MM.1S (cell line): ENCODE results near the gene ZDHHC7.

Experiments used
- DNase-seq: peaks from one replicate; pipeline ENCODE4 v3.0.0-alpha.2; 2015
- H2AFZ ChIP-seq: fragments of 300-600 bp; sonication (generic); 2 replicates; pipeline ENCODE4 v1.6.0; 2016; ENCODE audit warnings: antibody characterized with exemption, low read length
- H3F3A ChIP-seq: fragments of 300-600 bp; sonication (generic); 2 replicates; pipeline ENCODE4 v1.6.1; 2016; ENCODE audit warnings: mild to moderate bottlenecking, antibody characterized with exemption, low read length, moderate library complexity, mixed read lengths; ENCODE audit not compliant: insufficient read depth
- H3K27ac ChIP-seq: fragments of 300-600 bp; sonication (generic); 2 replicates; pipeline ENCODE4 v1.5.1; 2016; ENCODE audit warnings: mild to moderate bottlenecking, low read length
- H3K27me3 ChIP-seq: fragments of 300-600 bp; sonication (generic); replicated peaks from 2 replicates; pipeline ENCODE4 v1.6.0; 2016; ENCODE audit warnings: low read length; ENCODE audit not compliant: insufficient read depth
- H3K36me3 ChIP-seq: fragments of 300-600 bp; sonication (generic); replicated peaks from 2 replicates; pipeline ENCODE4 v1.6.1; 2016; ENCODE audit warnings: mild to moderate bottlenecking, low read length, mixed read lengths; ENCODE audit not compliant: insufficient read depth
- H3K4me1 ChIP-seq: fragments of 300-600 bp; sonication (generic); 2 replicates; pipeline ENCODE4 v1.6.1; 2016; ENCODE audit warnings: low read length, mixed read lengths
- H3K4me2 ChIP-seq: fragments of 300-600 bp; sonication (generic); 2 replicates; pipeline ENCODE4 v1.6.0; 2016; ENCODE audit warnings: low read depth, low read length
- H3K4me3 ChIP-seq: fragments of 300-600 bp; sonication (generic); 2 replicates; pipeline ENCODE4 v1.5.1; 2016; ENCODE audit warnings: low read length, mixed read lengths
- H3K79me2 ChIP-seq: fragments of 300-600 bp; sonication (generic); 2 replicates; pipeline ENCODE4 v1.6.1; 2016; ENCODE audit warnings: mixed run types, low read length, mixed read lengths
- H3K9ac ChIP-seq: fragments of 300-600 bp; sonication (generic); 2 replicates; pipeline ENCODE4 v1.6.1; 2016; ENCODE audit warnings: low read length, mixed read lengths
- H3K9me2 ChIP-seq: fragments of 300-600 bp; sonication (generic); replicated peaks from 2 replicates; pipeline ENCODE4 v1.6.1; 2016; ENCODE audit warnings: mild to moderate bottlenecking, low read length, mixed read lengths; ENCODE audit not compliant: insufficient read depth
- H3K9me3 ChIP-seq: fragments of 300-600 bp; sonication (generic); replicated peaks from 2 replicates; pipeline ENCODE4 v1.6.1; 2016; ENCODE audit warnings: mild to moderate bottlenecking, low read length, mixed read lengths; ENCODE audit not compliant: insufficient read depth
- H4K20me1 ChIP-seq: fragments of 300-600 bp; sonication (generic); 2 replicates; pipeline ENCODE4 v1.6.1; 2016; ENCODE audit warnings: mild to moderate bottlenecking, low read length, moderate library complexity, mixed read lengths; ENCODE audit not compliant: insufficient read depth
- EZH2 ChIP-seq: fragments of 300-600 bp; sonication (generic); optimal IDR thresholded peaks from 2 replicates; pipeline ENCODE3; 2017; ENCODE audit warnings: low read depth, mild to moderate bottlenecking, antibody characterized with exemption, low read length, mixed read lengths
- EZH2phosphoT487 ChIP-seq: fragments of 300-600 bp; sonication (generic); IDR thresholded peaks from 2 replicates; pipeline ENCODE4 v1.6.1; 2018; ENCODE audit warnings: antibody characterized with exemption, low read length
- TF ChIP-seq, protein P1 (sequence below): fragments of 300-600 bp; sonication (generic); IDR thresholded peaks from 2 replicates; pipeline ENCODE4 v1.5.1; 2016; ENCODE audit warnings: antibody characterized with exemption, low read length, mixed read lengths

Gene ZDHHC7

GRCh38 chr16:85042167-85042526 lies 30.8 kb upstream of the ZDHHC7 start:
- H2AFZ ChIP-seq, result no peak overlapping the region
- H3K9me2 ChIP-seq, result no peaks in the 10 kb centered on the region
- H3F3A ChIP-seq, result no peaks in the 10 kb centered on the region
- H4K20me1 ChIP-seq, result no peaks in the 10 kb centered on the region
- no peak overlapping the region for H3K4me2 ChIP-seq
- H3K79me2 ChIP-seq, result no peaks in the 10 kb centered on the region
- no peaks in the 10 kb centered on the region for H3K36me3 ChIP-seq
- no peaks in the 10 kb centered on the region for H3K4me1 ChIP-seq
- no peak overlapping the region for H3K9ac ChIP-seq
- no peak overlapping the region for H3K4me3 ChIP-seq
- no peak overlapping the region for H3K27ac ChIP-seq
- TF ChIP-seq EZH2phosphoT487 (no peak), EZH2 (no peak)
- TF ChIP-seq, protein P1, sequence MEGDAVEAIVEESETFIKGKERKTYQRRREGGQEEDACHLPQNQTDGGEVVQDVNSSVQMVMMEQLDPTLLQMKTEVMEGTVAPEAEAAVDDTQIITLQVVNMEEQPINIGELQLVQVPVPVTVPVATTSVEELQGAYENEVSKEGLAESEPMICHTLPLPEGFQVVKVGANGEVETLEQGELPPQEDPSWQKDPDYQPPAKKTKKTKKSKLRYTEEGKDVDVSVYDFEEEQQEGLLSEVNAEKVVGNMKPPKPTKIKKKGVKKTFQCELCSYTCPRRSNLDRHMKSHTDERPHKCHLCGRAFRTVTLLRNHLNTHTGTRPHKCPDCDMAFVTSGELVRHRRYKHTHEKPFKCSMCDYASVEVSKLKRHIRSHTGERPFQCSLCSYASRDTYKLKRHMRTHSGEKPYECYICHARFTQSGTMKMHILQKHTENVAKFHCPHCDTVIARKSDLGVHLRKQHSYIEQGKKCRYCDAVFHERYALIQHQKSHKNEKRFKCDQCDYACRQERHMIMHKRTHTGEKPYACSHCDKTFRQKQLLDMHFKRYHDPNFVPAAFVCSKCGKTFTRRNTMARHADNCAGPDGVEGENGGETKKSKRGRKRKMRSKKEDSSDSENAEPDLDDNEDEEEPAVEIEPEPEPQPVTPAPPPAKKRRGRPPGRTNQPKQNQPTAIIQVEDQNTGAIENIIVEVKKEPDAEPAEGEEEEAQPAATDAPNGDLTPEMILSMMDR, result no peak
- no peaks in the 10 kb centered on the region for H3K9me3 ChIP-seq
- no peak for DNase-seq
- no peaks in the 10 kb centered on the region for H3K27me3 ChIP-seq

GRCh38 chr16:85041219-85042166 lies 30.2 kb upstream of the ZDHHC7 start:
- TF ChIP-seq EZH2, result no peak
- no peak for TF ChIP-seq EZH2phosphoT487
- TF ChIP-seq, protein P1, result no peak
- H3K79me2 ChIP-seq, result no peaks in the 10 kb centered on the region
- H3K9me3 ChIP-seq, result no peaks in the 10 kb centered on the region
- H3K27me3 ChIP-seq, result no peaks in the 10 kb centered on the region
- H2AFZ ChIP-seq, result no peak overlapping the region
- H3K9ac ChIP-seq, result no peak overlapping the region
- no peak overlapping the region for H3K4me2 ChIP-seq
- no peaks in the 10 kb centered on the region for H3K9me2 ChIP-seq
- no peak overlapping the region for H3K27ac ChIP-seq
- no peaks in the 10 kb centered on the region for H3K36me3 ChIP-seq
- DNase-seq, result no peak
- H4K20me1 ChIP-seq, result no peaks in the 10 kb centered on the region
- no peaks in the 10 kb centered on the region for H3K4me1 ChIP-seq
- no peak overlapping the region for H3K4me3 ChIP-seq
- no peaks in the 10 kb centered on the region for H3F3A ChIP-seq

GRCh38 chr16:85040685-85041084 lies 29.4 kb upstream of the ZDHHC7 start:
- Histone ChIP-seq H3K9me3 (no peaks in the 10 kb centered on the region), H3K9me2 (no peaks in the 10 kb centered on the region), H3K27ac (no peak overlapping the region), H3K27me3 (no peaks in the 10 kb centered on the region), H3K4me2 (no peak overlapping the region), H3K79me2 (no peaks in the 10 kb centered on the region), H4K20me1 (no peaks in the 10 kb centered on the region), H3F3A (no peaks in the 10 kb centered on the region), H3K36me3 (no peaks in the 10 kb centered on the region), H2AFZ (no peak overlapping the region), H3K4me3 (no peak overlapping the region), H3K4me1 (no peaks in the 10 kb centered on the region), H3K9ac (no peak overlapping the region)
- TF ChIP-seq EZH2, result no peak
- TF ChIP-seq, protein P1, result no peak
- no peak for TF ChIP-seq EZH2phosphoT487
- no peak for DNase-seq
